IMR-90 (cell line): ENCODE results near the gene FARS2. TPM values are rescaled to one million over a fixed set of nuclear protein-coding genes. Genes with fewer than 3 reads are reported as not detected.
A peak's percentile ranks its signal among the peaks of the same experiment; 100 is the strongest.

Experiments
- ATAC-seq: fragments of 200-7000 bp; cut with Tn5 transposase; 2 replicates; pipeline ENCODE4 v1.9.1; 2020; ENCODE audit warnings: low read depth, mild to moderate bottlenecking, moderate library complexity
- BruUV-seq: library from RNA; stranded (reverse); fragments of 400-500 nt; replicated peaks from 2 replicates; lab custom pipeline; 2021; lab: Mats Ljungman, UMichigan
- CTCF ChIA-PET: fragments of 300-600 bp; formaldehyde crosslinking; extraction: SDS; loops from one replicate; lab custom pipeline; 2021; ENCODE audit warnings: antibody characterized with exemption; lab: Yijun Ruan, JAX
- POLR2A ChIA-PET: fragments of 300-600 bp; sonication (Branson Sonifier 250); formaldehyde crosslinking; loops from one replicate; lab custom pipeline; 2022; ENCODE audit warnings: antibody characterized with exemption; ENCODE audit not compliant: unreplicated experiment; lab: Charles Lee
- DNase-seq: peaks from one replicate; pipeline ENCODE4 v3.0.0; 2013
- H2AFZ ChIP-seq: replicated peaks from 2 replicates; pipeline ENCODE3; 2013; ENCODE audit warnings: low read length, mild to moderate bottlenecking; ENCODE audit not compliant: poor library complexity
- H2AK5ac ChIP-seq: 2 replicates; pipeline ENCODE4 v1.6.1; 2013; ENCODE audit warnings: low read depth, low read length, inconsistent platforms
- H2AK9ac ChIP-seq: replicated peaks from 2 replicates; pipeline ENCODE3; 2013; ENCODE audit warnings: mild to moderate bottlenecking, low read depth, low read length, moderate library complexity; ENCODE audit not compliant: poor library complexity
- H2BK120ac ChIP-seq: 2 replicates; pipeline ENCODE4 v1.6.1; 2013; ENCODE audit warnings: low read depth, low read length, inconsistent platforms
- H2BK15ac ChIP-seq: 3 replicates; pipeline ENCODE4 v1.6.1; 2013; ENCODE audit warnings: low read depth, low read length, inconsistent platforms
- H2BK20ac ChIP-seq: 2 replicates; pipeline ENCODE4 v1.6.1; 2013; ENCODE audit warnings: low read depth, mild to moderate bottlenecking, inconsistent platforms, low read length, moderate library complexity
- H2BK5ac ChIP-seq: 2 replicates; pipeline ENCODE4 v1.6.1; 2013; ENCODE audit warnings: mild to moderate bottlenecking, low read depth, low read length, inconsistent platforms; ENCODE audit not compliant: poor library complexity, severe bottlenecking
- H3K14ac ChIP-seq: replicated peaks from 2 replicates; pipeline ENCODE4 v1.6.1; 2013; ENCODE audit warnings: low read depth, low read length, inconsistent platforms
- H3K18ac ChIP-seq: 2 replicates; pipeline ENCODE4 v1.6.1; 2013; ENCODE audit warnings: low read depth, low read length, control low read depth
- H3K23ac ChIP-seq: 2 replicates; pipeline ENCODE4 v1.6.1; 2013; ENCODE audit warnings: low read depth, low read length, inconsistent platforms
- H3K27ac ChIP-seq: 2 replicates; pipeline ENCODE4 v1.5.1; 2013; ENCODE audit warnings: mild to moderate bottlenecking, control low read depth, low read length; ENCODE audit not compliant: insufficient read depth
- H3K27me3 ChIP-seq: 2 replicates; pipeline ENCODE4 v1.6.1; 2013; ENCODE audit warnings: low read length; ENCODE audit not compliant: control insufficient read depth, insufficient read depth
- H3K36me3 ChIP-seq: 2 replicates; pipeline ENCODE4 v1.6.1; 2013; ENCODE audit warnings: low read length, mixed read lengths; ENCODE audit not compliant: control insufficient read depth, insufficient read depth
- H3K4ac ChIP-seq: 2 replicates; pipeline ENCODE4 v1.6.1; 2013; ENCODE audit warnings: low read depth, low read length, inconsistent platforms
- H3K4me1 ChIP-seq: 2 replicates; pipeline ENCODE4 v1.6.1; 2013; ENCODE audit warnings: low read length, mixed read lengths; ENCODE audit not compliant: control insufficient read depth, insufficient read depth
- H3K4me2 ChIP-seq: 2 replicates; pipeline ENCODE4 v1.6.1; 2013; ENCODE audit warnings: low read depth, mild to moderate bottlenecking, control low read depth, low read length, moderate library complexity
- H3K4me3 ChIP-seq: 2 replicates; pipeline ENCODE4 v1.5.1; 2013; ENCODE audit warnings: low read depth, mild to moderate bottlenecking, control low read depth, low read length, moderate library complexity; ENCODE audit not compliant: insufficient read depth
- H3K56ac ChIP-seq: 2 replicates; pipeline ENCODE4 v1.6.1; 2013; ENCODE audit warnings: low read length, inconsistent platforms; ENCODE audit not compliant: insufficient read depth; ENCODE audit errors: extremely low read depth
- H3K79me1 ChIP-seq, 2 experiments: 2 replicates each; pipeline ENCODE4 v1.6.1; 2013; ENCODE audit warnings: low read length in 2 of 2, inconsistent platforms in 1 of 2, low read depth in 1 of 2
- H3K9ac ChIP-seq: 2 replicates; pipeline ENCODE4 v1.6.1; 2013; ENCODE audit warnings: low read depth, low read length, control low read depth
- H3K9me1 ChIP-seq: 2 replicates; pipeline ENCODE4 v1.6.1; 2013; ENCODE audit warnings: low read length, inconsistent platforms; ENCODE audit not compliant: insufficient read depth
- H3K9me3 ChIP-seq: 2 replicates; pipeline ENCODE4 v1.6.1; 2013; ENCODE audit warnings: low read length; ENCODE audit not compliant: control insufficient read depth, insufficient read depth
- H4K20me1 ChIP-seq: 2 replicates; pipeline ENCODE4 v1.6.1; 2013; ENCODE audit warnings: low read length, inconsistent platforms; ENCODE audit not compliant: insufficient read depth
- H4K5ac ChIP-seq: 2 replicates; pipeline ENCODE4 v1.6.1; 2013; ENCODE audit warnings: mild to moderate bottlenecking, low read depth, low read length, control low read depth
- H4K8ac ChIP-seq, 2 experiments: 2 replicates each; pipeline ENCODE4 v1.6.1; 2013; ENCODE audit warnings: low read depth in 2 of 2, low read length in 2 of 2, control low read depth in 1 of 2, inconsistent platforms in 1 of 2
- H4K91ac ChIP-seq: 2 replicates; pipeline ENCODE4 v1.6.1; 2013; ENCODE audit warnings: low read depth, low read length, inconsistent platforms; ENCODE audit not compliant: insufficient read depth
- BHLHE40 ChIP-seq: fragments of 150-350 bp; IDR thresholded peaks from 2 replicates; pipeline ENCODE4 v1.6.1; 2016; ENCODE audit warnings: mild to moderate bottlenecking, low read depth, low read length
- CTCF ChIP-seq: conservative IDR thresholded peaks from 2 replicates; pipeline ENCODE4 v1.5.1; 2012; ENCODE audit warnings: mild to moderate bottlenecking, low read depth, low read length, improper control_type of control experiment
- RAD21 ChIP-seq: IDR thresholded peaks from 2 replicates; pipeline ENCODE4 v1.6.1; 2012; ENCODE audit warnings: low read length, improper control_type of control experiment
- RCOR1 ChIP-seq: IDR thresholded peaks from 2 replicates; pipeline ENCODE4 v1.6.1; 2012; ENCODE audit warnings: mild to moderate bottlenecking, low read length, improper control_type of control experiment; ENCODE audit not compliant: insufficient replicate concordance
- SMC3 ChIP-seq: fragments of 150-350 bp; IDR thresholded peaks from 2 replicates; pipeline ENCODE4 v1.6.1; 2016; ENCODE audit warnings: low read depth, mild to moderate bottlenecking, antibody characterized with exemption, low read length, moderate library complexity
- WGBS, 2 experiments: methylation state at CpG; one replicate each; pipeline versions ENCODE4 v1.1.5 to v1.1.7; 2013; ENCODE audit warnings: missing lambda C conversion rate in 2 of 2; ENCODE audit not compliant: insufficient read length in 1 of 2; ENCODE audit errors: extremely low coverage in 2 of 2; 5-methylcytosine and 5-hydroxymethylcytosine counted together
- dilution Hi-C: fragments of 300-500 bp; cut with HindIII; formaldehyde crosslinking; loops from one replicate; pipeline ENCODE4 v1.14.3; 2018; ENCODE audit warnings: low sequenced_read_pairs; ENCODE audit not compliant: unreplicated experiment
- in situ Hi-C: fragments of 300-500 bp; cut with MboI; formaldehyde crosslinking; loops from 3 replicates; pipeline ENCODE4 v1.14.3; 2019; ENCODE audit warnings: low sequenced_read_pairs, inconsistent platforms, mixed read lengths
- intact Hi-C: fragments of 100-400 bp; cut with micrococcal nuclease; formaldehyde crosslinking; loops from 2 replicates; pipeline ENCODE4 v1.10.0; 2022
- polyA plus RNA-seq, 3 experiments: library from polyadenylated mRNA; depleted of rRNA; stranded (reverse); fragments of >200 nt; gene quantifications; 2 replicates each; pipeline ENCODE4 v1.2.3, GENCODE V29; 2012; ENCODE audit warnings: low replicate concordance in 1 of 3
- total RNA-seq: library from RNA; depleted of rRNA; stranded (reverse); fragments of >200 nt; gene quantifications from 2 replicates; pipeline ENCODE4 v1.2.3, GENCODE V29; 2012

FARS2 gene
- total and polyA plus RNA-seq, 2 of the 4 experiments (the other 2 are of a cell fraction): 12.1 to 28.9 TPM

DNA sequence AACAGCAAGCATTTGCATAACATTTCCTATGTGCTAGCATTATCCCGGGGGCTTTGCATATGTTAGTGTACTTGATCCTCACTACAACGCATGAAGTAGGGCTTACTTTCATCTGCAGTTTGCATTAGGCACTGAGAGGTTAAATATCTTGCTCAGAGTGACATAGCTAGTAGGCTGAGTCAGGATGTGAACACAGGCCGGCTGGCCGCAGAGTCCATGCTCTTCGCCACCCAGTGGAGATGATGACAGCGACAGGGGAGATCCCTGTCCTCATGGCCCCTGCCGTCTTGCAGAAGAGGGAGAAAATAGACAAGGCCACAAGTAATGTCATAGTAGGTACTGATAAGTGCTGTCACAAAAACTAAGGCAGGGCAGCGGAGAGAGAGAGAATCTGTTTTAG lies 47.5 kb upstream of the FARS2 start (continued):
- TF ChIP-seq SMC3: peak; percentile 70

DNA sequence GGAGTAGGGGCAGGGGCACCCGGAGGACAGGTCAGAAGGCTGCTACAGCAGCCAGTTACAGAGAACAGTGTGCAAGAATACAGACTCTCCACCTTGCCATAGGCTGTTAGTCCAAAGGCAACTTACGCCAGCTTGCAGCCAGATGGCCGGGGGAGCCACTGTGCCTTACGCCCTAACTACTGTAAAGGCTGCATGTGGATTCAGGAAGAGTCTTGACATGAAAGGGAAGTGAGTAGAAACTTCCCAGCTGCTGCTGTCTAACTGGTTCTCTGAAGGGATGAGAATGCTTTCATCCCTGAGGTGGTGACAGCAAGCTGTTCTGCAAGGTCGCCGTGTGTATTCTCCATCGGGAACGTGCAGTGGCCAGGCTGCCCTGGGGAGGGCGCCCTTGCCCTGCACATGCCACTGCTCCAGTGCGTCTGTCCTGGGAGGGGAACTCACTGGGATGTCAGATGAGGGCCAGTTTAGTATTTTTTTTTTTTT lies 46.7 kb upstream of the FARS2 start:
- Histone ChIP-seq H3K4me2 (no peak overlapping the region), H4K8ac (no peak overlapping the region), H3K56ac (0 out of 2 replicates have a peak overlapping the region, but pooled peaks have one; percentile 26), H3K27ac (no peak overlapping the region), H3K4ac (peak overlapping the region; percentile 30; the same call in 1 of the 2 replicates), H3K9me1 (peaks cover 18% of the 10 kb centered on the region; the same call in 1 of the 2 replicates), H4K5ac (no peak overlapping the region), H3K27me3 (no peaks in the 10 kb centered on the region), H3K4me1 (peaks cover 8% of the 10 kb centered on the region; the same call in 1 of the 2 replicates), H3K36me3 (0 out of 2 replicates have a peak, but pooled peaks cover 2% of the 10 kb centered on the region), H3K9me3 (no peaks in the 10 kb centered on the region), H2BK20ac (0 out of 2 replicates have a peak overlapping the region, but pooled peaks have one; percentile 8), H3K4me3 (no peak overlapping the region), H4K20me1 (no peaks in the 10 kb centered on the region), H3K14ac (no peak overlapping the region), H2AK9ac (peak overlapping the region; percentile 49), H2BK120ac (no peak overlapping the region; the same call in 1 of the 2 replicates), H3K9ac (no peak overlapping the region), H3K23ac (0 out of 2 replicates have a peak overlapping the region, but pooled peaks have one; percentile 15), H2AFZ (peak overlapping the region; percentile 53), H2BK15ac (no peak overlapping the region; the same call in 2 of the 3 replicates), H2AK5ac (peak overlapping the region; percentile 12; the same call in 1 of the 2 replicates), H4K91ac (no peak overlapping the region), H3K79me1 (peaks cover 0 to 7% of the 10 kb centered on the region in 2 experiments; a peak in 2 of 4 replicates), H2BK5ac (no peak overlapping the region), H3K18ac (no peak overlapping the region)
- DNase-seq (peak; percentile 78), ATAC-seq (peak; percentile 78)
- intact Hi-C loops: loop anchor here (1.0 to 2.0 kb wide), 2 partner anchors 71 to 188 kb away; no protein-coding TSS in a partner anchor
- in situ Hi-C loops: loop anchor here (25.0 kb wide), 1 partner anchor 1323 kb away; no protein-coding TSS in a partner anchor
- ChIA-PET POLR2A (no interaction called here), CTCF (interaction anchor here (0.6 to 2.5 kb wide), 9 partner anchors 9 to 244 kb away, joined by 3 to 15 read pairs (median 4); no protein-coding TSS in a partner anchor)
- TF ChIP-seq SMC3 (peak; percentile 59; the same call in 1 of the 2 replicates), BHLHE40 (peak; percentile 15; the same call in 1 of the 2 replicates), CTCF (peak; percentile 69), RCOR1 (no peak), RAD21 (peak; percentile 82)
- dilution Hi-C loops: no loop called here
- no TSS peak for BruUV-seq
- WGBS, 2 experiments: 10% methylated on average over 5 of the region's 10 CpGs; no CpG with 5 or more reads in 1 of the 2 experiments
